SK-N-SH (cell line): ENCODE data around the gene EIF3F. TPM values are rescaled to one million over a fixed set of nuclear protein-coding genes. Genes with fewer than 3 reads are reported as not detected.
A peak's percentile ranks its signal among the peaks of the same experiment; 100 is the strongest.

Source experiments
- CTCF ChIA-PET: fragments of 300-600, 350-600 bp; formaldehyde crosslinking; extraction: SDS; loops from one replicate; lab custom pipeline; 2021; lab: Yijun Ruan, JAX
- POLR2A ChIA-PET: fragments of 350-600 bp; sonication (Branson Sonifier 250); formaldehyde crosslinking; extraction: SDS; loops from one replicate; lab custom pipeline; 2020; ENCODE audit warnings: antibody characterized with exemption, inconsistent platforms; lab: Yijun Ruan, JAX
- DNase-seq: peaks from one replicate; pipeline ENCODE4 v3.0.0; 2012
- H2AFZ ChIP-seq: fragments of 200-600 bp; sonication (generic); 2 replicates; pipeline ENCODE4 v1.8.1; 2016; ENCODE audit warnings: antibody characterized with exemption, mild to moderate bottlenecking, low read depth
- H3F3A ChIP-seq: fragments of 200-600 bp; sonication (generic); replicated peaks from 2 replicates; pipeline ENCODE3; 2016; ENCODE audit warnings: antibody characterized with exemption, mild to moderate bottlenecking; ENCODE audit not compliant: insufficient read depth
- H3K27ac ChIP-seq, 2 experiments: fragments of 200-500 bp in 1 of 2; fragments of 200-600 bp in 1 of 2; sonication (Bioruptor generic) in 1 of 2; sonication (generic), shearing (Covaris generic) in 1 of 2; 2 replicates each; pipeline versions ENCODE4 v1.5.1 to v1.6.1; 2014 to 2016; ENCODE audit warnings: low read depth in 2 of 2, inconsistent platforms in 1 of 2, low read length in 1 of 2, mild to moderate bottlenecking in 1 of 2, mixed read lengths in 1 of 2
- H3K27me3 ChIP-seq: fragments of 200-600 bp; sonication (generic), shearing (Covaris generic); 2 replicates; pipeline ENCODE4 v1.6.1; 2016; ENCODE audit warnings: mixed run types; ENCODE audit not compliant: insufficient read depth
- H3K36me3 ChIP-seq, 2 experiments: fragments of 200-500 bp in 1 of 2; fragments of 200-600 bp in 1 of 2; sonication (Bioruptor generic) in 1 of 2; sonication (generic) in 1 of 2; replicated peaks in 1 of 2; 2 replicates each; pipeline versions ENCODE3 to v1.5.1; 2014 to 2016; ENCODE audit warnings: low read length in 1 of 2, mild to moderate bottlenecking in 1 of 2; ENCODE audit not compliant: insufficient read depth in 2 of 2, control insufficient read depth in 1 of 2
- H3K4me1 ChIP-seq, 2 experiments: fragments of 200-500 bp in 1 of 2; fragments of 200-600 bp in 1 of 2; sonication (Bioruptor generic) in 1 of 2; sonication (generic), shearing (Covaris generic) in 1 of 2; 2 replicates each; pipeline versions ENCODE4 v1.5.1 to v1.6.1; 2014 to 2016; ENCODE audit warnings: low read depth in 1 of 2, low read length in 1 of 2, mixed run types in 1 of 2; ENCODE audit not compliant: insufficient read depth in 2 of 2, control insufficient read depth in 1 of 2
- H3K4me2 ChIP-seq: fragments of 200-600 bp; sonication (generic), shearing (Covaris generic); 2 replicates; pipeline ENCODE4 v1.6.1; 2017; ENCODE audit warnings: mixed run types
- H3K4me3 ChIP-seq, 2 experiments: fragments of 200-500 bp in 1 of 2; fragments of 200-600 bp in 1 of 2; sonication (Bioruptor generic) in 1 of 2; sonication (generic), shearing (Covaris generic) in 1 of 2; 2 replicates each; pipeline versions ENCODE4 v1.5.1 to v1.8.1; 2014 to 2016; ENCODE audit warnings: low read depth in 2 of 2, inconsistent platforms in 1 of 2, low read length in 1 of 2, mild to moderate bottlenecking in 1 of 2, mixed read lengths in 1 of 2, moderate library complexity in 1 of 2
- H3K79me2 ChIP-seq: fragments of 200-600 bp; sonication (generic); 2 replicates; pipeline ENCODE4 v1.8.1; 2017; ENCODE audit warnings: mild to moderate bottlenecking; ENCODE audit not compliant: insufficient read depth
- H3K9ac ChIP-seq: fragments of 200-600 bp; sonication (generic); 2 replicates; pipeline ENCODE4 v1.6.1; 2017; ENCODE audit warnings: mixed run types
- H3K9me2 ChIP-seq: fragments of 200-600 bp; sonication (generic); 2 replicates; pipeline ENCODE4 v1.6.1; 2017; ENCODE audit warnings: mixed run types
- H3K9me3 ChIP-seq: fragments of 200-600 bp; sonication (generic); 2 replicates; pipeline ENCODE4 v1.6.1; 2017; ENCODE audit warnings: mixed run types, mild to moderate bottlenecking, moderate library complexity
- H4K20me1 ChIP-seq: fragments of 200-600 bp; sonication (generic); 2 replicates; pipeline ENCODE4 v1.6.1; 2017; ENCODE audit warnings: mild to moderate bottlenecking, mixed run types; ENCODE audit not compliant: insufficient read depth
- MXI1 ChIP-seq: IDR thresholded peaks from 2 replicates; pipeline ENCODE4 v1.6.1; 2012; ENCODE audit warnings: mild to moderate bottlenecking, low read depth, low read length, improper control_type of control experiment
- NRF1 ChIP-seq: IDR thresholded peaks from 2 replicates; pipeline ENCODE4 v1.6.1; 2012; ENCODE audit warnings: low read depth, mild to moderate bottlenecking, low read length
- RXRA ChIP-seq: IDR thresholded peaks from 2 replicates; pipeline ENCODE4 v1.4.0; 2012; ENCODE audit warnings: low read depth, mild to moderate bottlenecking, borderline replicate concordance
- SIN3A ChIP-seq: IDR thresholded peaks from 2 replicates; pipeline ENCODE4 v1.6.1; 2012; ENCODE audit warnings: low read depth, mild to moderate bottlenecking, low read length, moderate library complexity, borderline replicate concordance
- YY1 ChIP-seq: IDR thresholded peaks from 2 replicates; pipeline ENCODE4 v1.4.0; 2012; ENCODE audit warnings: low read depth, mild to moderate bottlenecking
- WGBS: methylation state at CpG from one replicate; pipeline ENCODE4 v1.1.6; 2017; ENCODE audit warnings: low lambda C conversion rate; 5-methylcytosine and 5-hydroxymethylcytosine counted together
- polyA plus RNA-seq, 3 experiments: library from polyadenylated mRNA; depleted of rRNA; stranded (reverse); fragments of >200 nt; gene quantifications; 2 replicates each; pipeline ENCODE4 v1.2.3, GENCODE V29; 2012
- TF ChIP-seq, protein P1 (sequence below): IDR thresholded peaks from 2 replicates; pipeline ENCODE4 v1.4.0; 2012; ENCODE audit warnings: low read depth

EIF3F gene
- polyA plus RNA-seq, 1 of the 3 experiments (the other 2 are of a cell fraction): 341 TPM

DNA sequence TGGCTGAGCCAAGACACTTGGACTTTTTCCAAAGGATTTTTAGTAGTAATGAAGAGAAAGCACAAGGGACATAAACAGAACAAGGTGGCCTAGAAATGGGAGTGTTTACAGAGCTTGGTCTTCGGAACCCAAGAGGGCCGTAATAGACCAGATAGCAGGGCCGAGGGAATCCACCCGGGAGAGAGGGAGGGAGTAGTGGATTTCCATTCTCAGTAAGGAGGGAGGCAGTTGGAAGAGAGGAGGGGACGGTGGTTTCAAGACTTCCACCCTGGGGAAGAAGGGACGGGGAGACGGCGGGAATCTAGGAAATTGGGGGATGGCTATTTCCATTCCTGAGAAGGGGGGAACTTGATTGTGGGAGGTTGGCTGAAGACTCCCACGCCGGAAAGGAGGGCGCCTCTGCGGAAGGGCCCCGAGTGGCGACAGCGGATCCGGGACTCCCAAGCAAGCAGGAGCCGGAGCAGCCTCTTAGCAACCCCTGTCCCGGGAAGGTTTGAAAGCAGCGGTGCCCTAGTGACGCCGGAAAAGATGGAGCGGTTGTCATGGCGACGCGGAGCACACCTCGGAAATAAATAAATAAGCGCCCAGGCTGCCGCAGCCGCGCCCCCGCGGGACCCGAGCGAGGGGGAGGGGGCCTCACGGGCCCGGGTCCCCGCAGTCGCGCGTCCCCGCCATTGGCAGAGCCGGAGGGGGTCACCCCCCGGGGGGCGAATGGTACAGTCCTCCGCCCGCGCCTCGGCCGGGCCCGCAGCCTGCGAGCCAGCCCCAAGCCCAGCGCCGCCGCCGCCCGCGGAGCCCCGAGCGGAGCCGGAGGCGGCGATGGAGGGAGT is 31.6 kb downstream of the EIF3F start:
- Histone ChIP-seq H3K79me2 (no peaks in the 10 kb centered on the region), H4K20me1 (no peaks in the 10 kb centered on the region), H3K36me3 (no peaks in the 10 kb centered on the region), H3K9me3 (no peaks in the 10 kb centered on the region), H3K27me3 (no peaks in the 10 kb centered on the region), H2AFZ (peak overlapping the region; percentile 82), H3K9ac (peak overlapping the region; percentile 75), H3K4me1 (peaks cover 10 to 16% of the 10 kb centered on the region in 2 experiments; a peak in 3 of 4 replicates), H3K4me2 (peak overlapping the region; percentile 90), H3K4me3 (peak overlapping the region; percentile 62 to 72), H3K27ac (peak overlapping the region in 1 of 2 experiments; percentile 38; a peak in 2 of 4 replicates), H3F3A (peaks cover 9% of the 10 kb centered on the region), H3K9me2 (no peaks in the 10 kb centered on the region)
- CTCF ChIA-PET: interaction anchor here (1.0 to 7.1 kb wide), 7 partner anchors 11 to 174 kb away, joined by 3 to 90 read pairs (median 32); partner anchors contain the start of gene EIF3F
- POLR2A ChIA-PET: interaction anchor here (1.6 kb wide), 1 partner anchor 49 kb away, joined by 6 read pairs; no protein-coding TSS in a partner anchor
- DNase-seq: peak; percentile 93
- TF ChIP-seq MXI1 (peak; percentile 43), YY1 (peak; percentile 78), RXRA (no peak)
- TF ChIP-seq, protein P1, sequence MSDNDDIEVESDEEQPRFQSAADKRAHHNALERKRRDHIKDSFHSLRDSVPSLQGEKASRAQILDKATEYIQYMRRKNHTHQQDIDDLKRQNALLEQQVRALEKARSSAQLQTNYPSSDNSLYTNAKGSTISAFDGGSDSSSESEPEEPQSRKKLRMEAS: 0 out of 2 replicates have a peak, but pooled peaks have one; percentile 12
- 20% methylated on average over 22 of the region's 62 CpGs for WGBS

DNA sequence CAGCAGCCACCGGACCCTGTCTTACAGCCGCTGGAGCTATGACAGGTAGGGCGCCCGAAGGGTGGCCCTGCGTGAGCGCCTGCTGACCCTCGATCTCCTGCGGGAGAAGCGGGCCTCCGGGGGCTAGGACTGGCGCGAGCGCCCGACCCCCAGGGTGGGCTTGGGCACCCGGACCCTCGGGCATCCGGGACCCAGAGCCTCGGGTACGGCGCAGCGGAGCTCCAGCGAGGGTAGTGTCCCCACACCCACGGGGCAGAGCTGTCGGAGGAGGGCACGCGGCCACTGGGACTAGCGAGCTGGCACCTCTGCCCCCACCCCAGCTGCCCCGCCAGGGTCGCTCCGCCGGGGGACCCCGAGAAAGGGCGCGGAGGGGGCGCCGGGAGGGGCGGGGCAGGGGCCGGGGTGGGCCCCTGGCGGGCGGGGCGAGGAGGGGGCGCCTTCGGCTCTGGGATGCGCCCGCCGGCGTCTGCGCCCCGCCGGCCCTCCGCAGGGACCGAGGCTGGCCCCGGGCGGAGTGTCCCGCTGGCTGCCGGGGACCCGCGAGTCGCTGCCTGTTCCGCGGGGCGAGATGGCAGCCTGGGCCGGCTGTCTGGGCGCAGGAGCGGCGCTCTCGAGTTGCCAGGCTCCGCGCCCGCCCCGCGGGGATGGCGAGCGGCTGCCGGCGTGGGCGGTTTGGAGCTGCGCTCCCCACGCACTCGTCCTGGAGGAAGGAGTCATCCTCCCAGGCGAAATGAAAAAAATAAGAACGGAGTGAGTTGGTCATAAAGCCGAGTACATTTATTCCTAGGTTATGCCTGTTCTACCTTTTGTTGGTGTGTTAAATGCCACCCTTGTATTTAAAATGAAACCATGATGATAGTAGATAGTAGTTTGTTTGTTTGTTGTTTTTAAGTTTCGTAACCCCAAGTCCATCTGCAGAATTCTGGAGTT is 32.4 kb downstream of the EIF3F start:
- Histone ChIP-seq H3K27ac (peak overlapping the region in 1 of 2 experiments; percentile 38; a peak in 2 of 4 replicates), H3K4me3 (peak overlapping the region; percentile 62 to 72), H3K9ac (peak overlapping the region; percentile 75), H3K79me2 (no peaks in the 10 kb centered on the region), H4K20me1 (no peaks in the 10 kb centered on the region), H3K9me3 (no peaks in the 10 kb centered on the region), H3K4me2 (peak overlapping the region; percentile 90), H3K36me3 (no peaks in the 10 kb centered on the region), H2AFZ (peak overlapping the region; percentile 82), H3K4me1 (peaks cover 10 to 16% of the 10 kb centered on the region in 2 experiments; a peak in 3 of 4 replicates), H3K27me3 (no peaks in the 10 kb centered on the region), H3F3A (peaks cover 9% of the 10 kb centered on the region), H3K9me2 (no peaks in the 10 kb centered on the region)
- TF ChIP-seq SIN3A: peak; percentile 2; the same call in 1 of the 2 replicates
- TF ChIP-seq NRF1: no peak
- ChIA-PET CTCF (interaction anchor here (0.6 to 7.1 kb wide), 6 partner anchors 12 to 79 kb away, joined by 3 to 90 read pairs (median 32); partner anchors contain the start of gene EIF3F), POLR2A (interaction anchor here (1.1 to 1.6 kb wide), 2 partner anchors 48 to 66 kb away, joined by 4 to 6 read pairs; no protein-coding TSS in a partner anchor)
- DNase-seq: peak; percentile 87
- 1% methylated on average over 16 of the region's 84 CpGs for WGBS
